RWPE2 (cell line): Measurements from ENCODE around the gene MFRP.

Experiments
- ATAC-seq: fragments of 200-7000 bp; cut with Tn5 transposase; 3 replicates; pipeline ENCODE4 v1.9.1; 2021; ENCODE audit warnings: low read depth
- DNase-seq: peaks from one replicate; pipeline ENCODE4 v3.0.0-alpha.2; 2020; ENCODE audit warnings: low spot score
- H3K27ac ChIP-seq: fragments of 450-650 bp; 2 replicates; pipeline ENCODE4 v1.5.1; 2017; ENCODE audit warnings: mild to moderate bottlenecking; ENCODE audit not compliant: poor library complexity, severe bottlenecking
- H3K27me3 ChIP-seq: fragments of 250-450 bp; sonication (Bioruptor Pico); 2 replicates; pipeline ENCODE4 v1.5.1; 2021; ENCODE audit warnings: mild to moderate bottlenecking, moderate library complexity; ENCODE audit not compliant: insufficient read depth, poor library complexity, severe bottlenecking
- H3K36me3 ChIP-seq: fragments of 250-450 bp; sonication (Bioruptor Pico); 2 replicates; pipeline ENCODE4 v1.5.1; 2020; ENCODE audit warnings: low read depth, mild to moderate bottlenecking, moderate library complexity
- H3K4me1 ChIP-seq: fragments of 250-450 bp; sonication (Bioruptor Pico); 2 replicates; pipeline ENCODE4 v1.5.1; 2021; ENCODE audit warnings: mild to moderate bottlenecking, moderate library complexity; ENCODE audit not compliant: insufficient read depth, poor library complexity, severe bottlenecking
- H3K4me3 ChIP-seq: fragments of 250-450 bp; sonication (Bioruptor Pico); 2 replicates; pipeline ENCODE4 v1.5.1; 2021; ENCODE audit warnings: mild to moderate bottlenecking, moderate library complexity; ENCODE audit not compliant: severe bottlenecking
- H3K9me3 ChIP-seq: fragments of 250-450 bp; sonication (Bioruptor Pico); 2 replicates; pipeline ENCODE4 v1.5.1; 2021; ENCODE audit warnings: mild to moderate bottlenecking, moderate library complexity; ENCODE audit not compliant: severe bottlenecking
- TF ChIP-seq, protein P1 (sequence below): fragments of 450-650 bp; IDR thresholded peaks from one replicate; pipeline ENCODE4 v1.5.1; 2017; ENCODE audit warnings: mild to moderate bottlenecking, moderate library complexity; ENCODE audit not compliant: poor library complexity, severe bottlenecking

The MFRP gene

GRCh38 chr11:119372260-119373058 lies 26.0 kb upstream of the MFRP start:
- no peak for DNase-seq
- Histone ChIP-seq H3K9me3 (no peaks in the 10 kb centered on the region), H3K27me3 (no peaks in the 10 kb centered on the region), H3K4me1 (peaks cover 44% of the 10 kb centered on the region), H3K4me3 (no peak overlapping the region), H3K27ac (no peak overlapping the region), H3K36me3 (no peaks in the 10 kb centered on the region)
- no peak for ATAC-seq
- TF ChIP-seq, protein P1, sequence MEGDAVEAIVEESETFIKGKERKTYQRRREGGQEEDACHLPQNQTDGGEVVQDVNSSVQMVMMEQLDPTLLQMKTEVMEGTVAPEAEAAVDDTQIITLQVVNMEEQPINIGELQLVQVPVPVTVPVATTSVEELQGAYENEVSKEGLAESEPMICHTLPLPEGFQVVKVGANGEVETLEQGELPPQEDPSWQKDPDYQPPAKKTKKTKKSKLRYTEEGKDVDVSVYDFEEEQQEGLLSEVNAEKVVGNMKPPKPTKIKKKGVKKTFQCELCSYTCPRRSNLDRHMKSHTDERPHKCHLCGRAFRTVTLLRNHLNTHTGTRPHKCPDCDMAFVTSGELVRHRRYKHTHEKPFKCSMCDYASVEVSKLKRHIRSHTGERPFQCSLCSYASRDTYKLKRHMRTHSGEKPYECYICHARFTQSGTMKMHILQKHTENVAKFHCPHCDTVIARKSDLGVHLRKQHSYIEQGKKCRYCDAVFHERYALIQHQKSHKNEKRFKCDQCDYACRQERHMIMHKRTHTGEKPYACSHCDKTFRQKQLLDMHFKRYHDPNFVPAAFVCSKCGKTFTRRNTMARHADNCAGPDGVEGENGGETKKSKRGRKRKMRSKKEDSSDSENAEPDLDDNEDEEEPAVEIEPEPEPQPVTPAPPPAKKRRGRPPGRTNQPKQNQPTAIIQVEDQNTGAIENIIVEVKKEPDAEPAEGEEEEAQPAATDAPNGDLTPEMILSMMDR = no peak

- H3K4me3 ChIP-seq = no peak overlapping the region
- H3K4me1 ChIP-seq = peaks cover 40% of the 10 kb centered on the region
- TF ChIP-seq, protein P1 = peak; percentile 63
- ATAC-seq (peak; percentile 26; the same call in 2 of the 3 replicates), DNase-seq (no peak)
- no peak overlapping the region for H3K27ac ChIP-seq
- H3K9me3 ChIP-seq = no peaks in the 10 kb centered on the region
- no peaks in the 10 kb centered on the region for H3K36me3 ChIP-seq
- H3K27me3 ChIP-seq = no peaks in the 10 kb centered on the region
These were observed 25.3 kb upstream of the MFRP start for GRCh38 chr11:119371778-119372182.

DNA sequence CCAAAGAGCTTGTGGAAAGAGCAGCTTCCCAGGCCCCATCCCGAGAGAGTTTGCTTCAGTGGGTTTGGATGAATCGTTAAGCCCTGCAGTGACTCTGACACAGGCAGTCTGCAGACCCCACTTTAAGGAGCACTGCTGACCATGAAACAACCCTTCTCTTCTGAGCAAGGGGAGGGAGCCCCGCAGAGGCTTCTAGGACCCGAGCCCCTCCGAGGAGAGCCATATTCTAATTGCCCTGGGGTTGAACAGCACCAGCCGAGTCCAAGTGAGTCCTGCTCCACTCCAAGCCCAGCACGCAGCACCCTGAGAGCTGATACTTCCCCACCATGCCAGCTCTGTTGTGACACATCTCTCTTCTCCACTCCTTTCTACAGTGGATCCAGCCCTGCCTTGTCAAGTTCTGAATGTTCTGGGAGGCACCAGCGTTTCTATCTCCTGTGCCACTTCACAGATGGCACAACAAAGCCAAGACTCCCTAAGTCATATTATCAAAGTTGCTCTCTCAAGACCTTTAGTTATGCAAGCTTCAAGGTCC lies 24.6 kb upstream of the MFRP start:
- Histone ChIP-seq H3K27me3 (no peaks in the 10 kb centered on the region), H3K9me3 (no peaks in the 10 kb centered on the region), H3K27ac (no peak overlapping the region), H3K4me1 (peaks cover 34% of the 10 kb centered on the region), H3K36me3 (no peaks in the 10 kb centered on the region), H3K4me3 (no peak overlapping the region)
- no peak for ATAC-seq
- no peak for DNase-seq
- TF ChIP-seq, protein P1 = no peak

DNA sequence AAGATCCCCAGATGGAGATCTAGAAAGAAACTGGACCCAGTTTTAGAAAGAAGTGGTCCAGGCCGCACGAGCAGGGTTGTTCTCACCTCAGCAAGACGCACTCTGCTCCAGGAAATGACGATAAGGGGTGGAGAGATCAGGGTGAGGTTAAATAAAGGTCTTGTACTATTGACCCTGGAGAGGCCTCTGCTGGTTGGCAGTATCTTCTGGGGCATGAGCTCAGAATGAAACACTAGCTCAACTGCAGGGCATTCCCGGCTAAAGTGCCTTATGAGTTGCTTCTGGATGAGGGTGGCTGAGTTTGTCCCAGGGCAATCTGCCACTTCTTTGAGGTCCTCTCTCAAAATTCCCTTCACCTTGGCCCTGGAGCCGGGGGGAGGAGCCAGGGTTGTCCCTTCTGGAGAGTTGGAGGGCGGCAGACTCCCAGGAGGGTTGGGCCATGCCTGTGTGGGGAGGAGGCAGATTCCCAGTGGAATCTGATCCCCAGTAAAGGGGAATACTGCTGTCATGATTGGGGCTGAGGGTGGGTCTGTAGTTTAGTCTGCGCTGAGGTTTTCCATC lies 24.1 kb upstream of the MFRP start:
- DNase-seq = no peak
- TF ChIP-seq, protein P1 = no peak
- Histone ChIP-seq H3K27me3 (no peaks in the 10 kb centered on the region), H3K27ac (no peak overlapping the region), H3K4me3 (no peak overlapping the region), H3K4me1 (peaks cover 28% of the 10 kb centered on the region), H3K9me3 (no peaks in the 10 kb centered on the region), H3K36me3 (no peaks in the 10 kb centered on the region)
- ATAC-seq = no peak
